ENCODE results near the gene RUNDC3A. TPM values are rescaled to one million over a fixed set of nuclear protein-coding genes. Genes with fewer than 3 reads are reported as not detected.

The RUNDC3A gene
- total RNA-seq, 1 experiment from 2014 or later: 0.29 TPM

DNA sequence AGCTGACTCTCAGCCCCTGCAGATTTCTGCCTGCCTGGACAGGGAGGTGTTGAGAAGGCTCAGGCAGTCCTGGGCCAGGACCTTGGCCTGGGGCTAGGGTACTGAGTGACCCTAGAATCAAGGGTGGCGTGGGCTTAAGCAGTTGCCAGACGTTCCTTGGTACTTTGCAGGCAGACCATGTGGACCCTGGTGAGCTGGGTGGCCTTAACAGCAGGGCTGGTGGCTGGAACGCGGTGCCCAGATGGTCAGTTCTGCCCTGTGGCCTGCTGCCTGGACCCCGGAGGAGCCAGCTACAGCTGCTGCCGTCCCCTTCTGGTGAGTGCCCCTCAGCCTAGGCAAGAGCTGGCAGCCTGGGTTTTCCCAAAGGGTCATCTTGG is 40.6 kb downstream of the RUNDC3A start:
- BruUV-seq (replicated peaks): no TSS peak
- Histone ChIP-seq H3K4me1 (ENCODE audit: insufficient read depth, low read length) (peaks cover 4% of the 10 kb centered on the region; the same call in 1 of the 2 replicates), H3K36me3 (ENCODE audit: low read depth, low read length) (peaks cover 13% of the 10 kb centered on the region; the same call in 1 of the 2 replicates), H3K27me3 (ENCODE audit: low read length) (no peaks in the 10 kb centered on the region), H2AFZ (ENCODE audit: low read length) (no peak overlapping the region), H3K4me3 (ENCODE audit: low read length) (no peak overlapping the region), H3K4me2 (ENCODE audit: low read length) (no peak overlapping the region), H3K27ac (ENCODE audit: low read length) (no peak overlapping the region), H3F3A (ENCODE audit: low read length, unreplicated experiment) (no peaks in the 10 kb centered on the region), H3K9ac (ENCODE audit: low read length) (no peak overlapping the region), H3K9me3 (ENCODE audit: low read length) (no peaks in the 10 kb centered on the region), H4K20me1 (ENCODE audit: low read length) (no peaks in the 10 kb centered on the region), H3K9me2 (replicated peaks; ENCODE audit: low read length) (no peaks in the 10 kb centered on the region), H3K79me2 (ENCODE audit: low read length) (peaks cover 15% of the 10 kb centered on the region)
- intact Hi-C loops (cut with micrococcal nuclease): no loop called here
- CTCF ChIA-PET: no interaction called here
- POLR2A ChIA-PET (ENCODE audit: unreplicated experiment): no interaction called here
- TF ChIP-seq EZH2phosphoT487 (IDR thresholded peaks at IDR 0.05; ENCODE audit: borderline replicate concordance, low read length) (no peak), EZH2 (IDR thresholded peaks at IDR 0.05; ENCODE audit: low read length, unreplicated experiment) (no peak)
- TF ChIP-seq, protein P1, sequence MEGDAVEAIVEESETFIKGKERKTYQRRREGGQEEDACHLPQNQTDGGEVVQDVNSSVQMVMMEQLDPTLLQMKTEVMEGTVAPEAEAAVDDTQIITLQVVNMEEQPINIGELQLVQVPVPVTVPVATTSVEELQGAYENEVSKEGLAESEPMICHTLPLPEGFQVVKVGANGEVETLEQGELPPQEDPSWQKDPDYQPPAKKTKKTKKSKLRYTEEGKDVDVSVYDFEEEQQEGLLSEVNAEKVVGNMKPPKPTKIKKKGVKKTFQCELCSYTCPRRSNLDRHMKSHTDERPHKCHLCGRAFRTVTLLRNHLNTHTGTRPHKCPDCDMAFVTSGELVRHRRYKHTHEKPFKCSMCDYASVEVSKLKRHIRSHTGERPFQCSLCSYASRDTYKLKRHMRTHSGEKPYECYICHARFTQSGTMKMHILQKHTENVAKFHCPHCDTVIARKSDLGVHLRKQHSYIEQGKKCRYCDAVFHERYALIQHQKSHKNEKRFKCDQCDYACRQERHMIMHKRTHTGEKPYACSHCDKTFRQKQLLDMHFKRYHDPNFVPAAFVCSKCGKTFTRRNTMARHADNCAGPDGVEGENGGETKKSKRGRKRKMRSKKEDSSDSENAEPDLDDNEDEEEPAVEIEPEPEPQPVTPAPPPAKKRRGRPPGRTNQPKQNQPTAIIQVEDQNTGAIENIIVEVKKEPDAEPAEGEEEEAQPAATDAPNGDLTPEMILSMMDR (conservative IDR thresholded peaks at IDR 0.05; ENCODE audit: low read depth, low read length): no peak
- DNase-seq: no peak
- no peak for ATAC-seq

DNA sequence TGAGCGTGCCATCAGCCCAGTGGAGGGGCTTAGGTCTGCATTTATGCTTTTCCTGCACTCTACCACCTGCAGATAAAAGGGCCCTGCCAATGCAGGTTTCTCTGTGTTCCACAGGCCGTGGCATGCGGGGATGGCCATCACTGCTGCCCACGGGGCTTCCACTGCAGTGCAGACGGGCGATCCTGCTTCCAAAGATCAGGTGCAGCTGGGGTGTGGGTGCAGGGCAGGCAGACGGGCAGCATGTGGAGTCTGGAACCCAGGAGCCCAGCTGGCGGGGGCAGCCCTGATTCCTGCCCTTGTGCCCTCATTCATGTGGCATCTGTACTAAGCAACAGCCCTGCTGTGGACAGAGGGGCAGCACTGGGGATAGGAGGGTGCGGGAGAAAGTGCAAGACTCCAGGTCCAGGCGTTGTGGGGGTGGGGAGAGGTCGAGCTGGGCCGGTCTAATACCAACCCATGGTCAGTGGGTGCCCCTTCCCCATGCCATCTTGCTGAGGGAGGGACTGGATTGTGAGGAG is 41.2 kb downstream of the RUNDC3A start:
- CTCF ChIA-PET: no interaction called here
- Histone ChIP-seq H3K27ac (ENCODE audit: low read length) (no peak overlapping the region), H3K9me2 (replicated peaks; ENCODE audit: low read length) (no peaks in the 10 kb centered on the region), H3K9me3 (ENCODE audit: low read length) (no peaks in the 10 kb centered on the region), H3K36me3 (ENCODE audit: low read depth, low read length) (peaks cover 13% of the 10 kb centered on the region; the same call in 1 of the 2 replicates), H4K20me1 (ENCODE audit: low read length) (no peaks in the 10 kb centered on the region), H2AFZ (ENCODE audit: low read length) (no peak overlapping the region), H3K79me2 (ENCODE audit: low read length) (peaks cover 15% of the 10 kb centered on the region), H3K4me3 (ENCODE audit: low read length) (no peak overlapping the region), H3F3A (ENCODE audit: low read length, unreplicated experiment) (no peaks in the 10 kb centered on the region), H3K27me3 (ENCODE audit: low read length) (no peaks in the 10 kb centered on the region), H3K4me2 (ENCODE audit: low read length) (no peak overlapping the region), H3K4me1 (ENCODE audit: insufficient read depth, low read length) (peaks cover 4% of the 10 kb centered on the region; the same call in 1 of the 2 replicates), H3K9ac (ENCODE audit: low read length) (no peak overlapping the region)
- BruUV-seq (replicated peaks): no TSS peak
- POLR2A ChIA-PET (ENCODE audit: unreplicated experiment): interaction anchor here (0.6 kb wide), 1 partner anchor 174 kb away, joined by 3 read pairs; no protein-coding TSS in a partner anchor
- no peak for DNase-seq
- ATAC-seq: no peak
- intact Hi-C loops (cut with micrococcal nuclease): no loop called here
- TF ChIP-seq EZH2 (IDR thresholded peaks at IDR 0.05; ENCODE audit: low read length, unreplicated experiment) (no peak), EZH2phosphoT487 (IDR thresholded peaks at IDR 0.05; ENCODE audit: borderline replicate concordance, low read length) (no peak)
- TF ChIP-seq, protein P1 (conservative IDR thresholded peaks at IDR 0.05; ENCODE audit: low read depth, low read length): no peak

DNA sequence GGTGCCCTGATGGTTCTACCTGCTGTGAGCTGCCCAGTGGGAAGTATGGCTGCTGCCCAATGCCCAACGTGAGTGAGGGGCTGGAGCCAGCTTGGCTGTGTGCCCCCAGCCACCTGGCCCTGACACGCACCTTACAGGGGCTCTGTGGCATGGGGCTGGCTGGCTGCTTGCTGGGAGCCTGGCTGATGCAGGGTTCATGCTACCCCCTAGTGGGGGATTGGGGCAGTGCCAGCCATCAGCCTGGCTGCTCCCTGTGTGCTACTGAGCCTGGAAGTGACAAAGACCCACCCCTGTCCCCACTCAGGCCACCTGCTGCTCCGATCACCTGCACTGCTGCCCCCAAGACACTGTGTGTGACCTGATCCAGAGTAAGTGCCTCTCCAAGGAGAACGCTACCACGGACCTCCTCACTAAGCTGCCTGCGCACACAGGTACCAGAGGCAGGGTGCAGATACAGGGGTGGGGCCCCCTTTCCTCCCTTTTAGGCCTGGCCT is 42.4 kb downstream of the RUNDC3A start:
- peak; percentile 77 for ATAC-seq
- Histone ChIP-seq H3K4me1 (ENCODE audit: insufficient read depth, low read length) (peaks cover 4% of the 10 kb centered on the region; the same call in 1 of the 2 replicates), H3K79me2 (ENCODE audit: low read length) (peaks cover 9% of the 10 kb centered on the region), H3K9me2 (replicated peaks; ENCODE audit: low read length) (no peaks in the 10 kb centered on the region), H3K9me3 (ENCODE audit: low read length) (no peaks in the 10 kb centered on the region), H3K27me3 (ENCODE audit: low read length) (no peaks in the 10 kb centered on the region), H3K36me3 (ENCODE audit: low read depth, low read length) (peaks cover 13% of the 10 kb centered on the region; the same call in 1 of the 2 replicates), H2AFZ (ENCODE audit: low read length) (no peak overlapping the region), H3F3A (ENCODE audit: low read length, unreplicated experiment) (no peaks in the 10 kb centered on the region), H3K4me2 (ENCODE audit: low read length) (no peak overlapping the region), H4K20me1 (ENCODE audit: low read length) (no peaks in the 10 kb centered on the region), H3K4me3 (ENCODE audit: low read length) (no peak overlapping the region), H3K27ac (ENCODE audit: low read length) (no peak overlapping the region), H3K9ac (ENCODE audit: low read length) (no peak overlapping the region)
- DNase-seq: peak; percentile 78
- intact Hi-C loops (cut with micrococcal nuclease): no loop called here
- ChIA-PET CTCF (no interaction called here), POLR2A (ENCODE audit: unreplicated experiment) (interaction anchor here (0.6 kb wide), 1 partner anchor 71 kb away, joined by 3 read pairs; no protein-coding TSS in a partner anchor)
- BruUV-seq (replicated peaks): no TSS peak
- TF ChIP-seq, protein P1 (conservative IDR thresholded peaks at IDR 0.05; ENCODE audit: low read depth, low read length): peak; percentile 89
- TF ChIP-seq EZH2phosphoT487 (IDR thresholded peaks at IDR 0.05; ENCODE audit: borderline replicate concordance, low read length) (no peak), EZH2 (IDR thresholded peaks at IDR 0.05; ENCODE audit: low read length, unreplicated experiment) (no peak)

All from PC-3 (cell line).